HG03565 (cell line): Measurements from ENCODE around the gene OLIG2.

Source experiments
- ATAC-seq: cut with Tn5 transposase; IDR thresholded peaks from one replicate; pipeline ENCODE4 v1.9.1; 2021; ENCODE audit warnings: mild to moderate bottlenecking, moderate library complexity; ENCODE audit not compliant: unreplicated experiment

OLIG2 gene

DNA sequence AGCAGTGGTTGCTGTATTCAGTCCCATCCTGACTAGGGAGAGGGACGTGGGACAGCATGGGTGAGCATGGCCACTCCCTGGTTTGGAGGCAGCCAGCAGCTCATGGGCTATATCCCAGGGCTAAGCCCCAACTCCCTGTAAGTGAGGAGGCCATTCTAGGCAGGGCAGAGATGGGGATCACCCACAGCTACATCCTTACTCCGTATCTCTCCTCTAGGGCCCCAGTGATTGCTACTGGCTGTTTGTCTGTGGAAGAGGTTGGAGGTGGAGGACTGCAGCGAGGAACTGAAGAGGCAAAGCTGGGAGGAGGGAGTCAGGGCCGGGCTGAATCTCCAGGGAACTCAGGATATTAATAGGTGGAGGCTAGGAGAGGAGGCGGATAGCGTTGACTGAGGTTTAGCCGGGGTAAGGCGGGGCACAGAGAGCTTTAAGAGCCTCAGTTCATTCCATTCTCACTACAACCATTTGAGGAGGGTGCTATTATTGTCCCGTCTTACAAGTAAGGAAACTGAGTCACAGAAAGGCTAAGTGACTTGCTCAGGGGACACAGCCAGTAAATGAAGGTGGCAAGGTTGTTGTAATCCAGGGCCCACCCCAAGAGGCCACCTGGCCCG is 6.8 kb downstream of the OLIG2 start:
- ATAC-seq: no peak

- ATAC-seq: no peak
Observed at GRCh38 chr21:33033094-33033951, 7.6 kb downstream of the OLIG2 start.

DNA sequence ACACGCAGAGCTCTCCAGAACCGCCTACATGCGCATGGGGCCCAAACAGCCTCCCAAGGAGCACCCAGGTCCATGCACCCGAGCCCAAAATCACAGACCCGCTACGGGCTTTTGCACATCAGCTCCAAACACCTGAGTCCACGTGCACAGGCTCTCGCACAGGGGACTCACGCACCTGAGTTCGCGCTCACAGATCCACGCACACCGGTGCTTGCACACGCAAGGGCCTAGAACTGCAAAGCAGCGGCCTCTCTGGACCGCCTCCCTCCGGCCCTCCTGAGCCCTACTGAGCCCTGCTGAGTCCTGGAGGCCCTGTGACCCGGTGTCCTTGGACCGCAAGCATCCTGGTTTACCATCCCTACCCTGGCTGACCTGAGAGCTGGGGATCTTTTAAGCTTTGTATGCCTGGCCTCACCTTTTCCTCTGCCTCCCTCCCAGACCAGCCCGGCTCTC is 8.3 kb downstream of the OLIG2 start:
- ATAC-seq: no peak

- ATAC-seq: no peak
Observed at GRCh38 chr21:33035147-33035546, 9.4 kb downstream of the OLIG2 start.

- no peak for ATAC-seq
Observed at GRCh38 chr21:33036430-33037162, 10.9 kb downstream of the OLIG2 start.

GRCh38 chr21:33037501-33037900 is 11.8 kb downstream of the OLIG2 start:
- no peak for ATAC-seq

DNA sequence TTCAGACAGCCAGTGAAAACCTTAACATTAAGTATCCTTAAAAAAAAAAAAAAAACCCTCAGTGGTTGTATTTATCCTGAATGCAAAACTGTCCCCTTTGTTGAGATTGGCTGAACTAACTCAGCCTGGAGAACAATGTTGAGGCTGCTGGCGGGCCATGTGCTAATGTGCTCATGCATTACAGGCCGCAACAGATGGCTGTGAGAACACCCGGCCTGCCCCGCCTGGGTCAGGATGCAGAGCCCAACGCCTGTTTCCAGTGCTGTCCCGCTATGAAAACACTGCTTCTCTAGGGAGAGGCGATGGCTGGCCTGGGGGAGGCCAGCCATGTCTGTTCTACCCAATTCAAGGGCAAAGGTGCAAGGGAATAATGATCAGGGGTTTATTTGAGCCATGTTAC is 13.8 kb downstream of the OLIG2 start:
- ATAC-seq: no peak

GRCh38 chr21:33040215-33040614 is 14.5 kb downstream of the OLIG2 start:
- no peak for ATAC-seq

DNA sequence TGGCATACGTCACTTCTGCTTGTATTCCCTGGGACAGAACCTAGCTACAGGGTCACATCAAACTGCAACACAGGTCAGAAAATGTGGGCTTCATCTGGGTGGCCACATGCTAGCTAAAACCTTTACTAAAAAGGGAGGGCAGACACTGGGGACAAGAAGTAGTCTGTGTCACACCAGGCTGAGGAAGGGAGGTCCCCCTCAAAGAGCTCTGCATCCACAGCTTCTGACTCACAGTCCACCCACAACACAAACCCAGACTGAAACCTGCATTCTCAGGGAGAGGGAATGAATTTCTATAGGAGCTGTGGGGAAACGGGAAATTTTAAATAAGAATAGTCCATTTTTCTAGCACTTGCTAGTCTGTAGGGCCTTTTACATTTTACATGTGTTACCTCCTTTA is 16.2 kb downstream of the OLIG2 start:
- ATAC-seq: no peak

DNA sequence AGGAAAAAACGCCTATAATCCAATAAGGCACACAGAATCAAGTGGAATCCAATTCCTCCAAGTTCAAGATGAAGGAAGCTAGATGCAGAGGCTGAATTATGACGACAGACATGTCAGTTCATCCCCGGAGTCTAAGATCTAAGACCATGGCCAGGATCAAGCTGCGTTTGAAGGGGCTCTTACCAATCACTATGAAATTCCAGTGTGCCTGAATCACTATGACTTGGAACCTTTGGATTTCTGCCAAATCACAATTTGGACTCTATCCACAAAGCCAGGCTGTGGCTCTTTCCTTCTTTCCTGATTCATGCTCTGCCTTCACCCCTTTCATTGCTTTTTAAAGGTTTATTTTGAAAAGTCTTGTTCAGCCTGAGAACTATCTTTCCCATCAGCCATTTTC is 17.1 kb downstream of the OLIG2 start:
- ATAC-seq: no peak

DNA sequence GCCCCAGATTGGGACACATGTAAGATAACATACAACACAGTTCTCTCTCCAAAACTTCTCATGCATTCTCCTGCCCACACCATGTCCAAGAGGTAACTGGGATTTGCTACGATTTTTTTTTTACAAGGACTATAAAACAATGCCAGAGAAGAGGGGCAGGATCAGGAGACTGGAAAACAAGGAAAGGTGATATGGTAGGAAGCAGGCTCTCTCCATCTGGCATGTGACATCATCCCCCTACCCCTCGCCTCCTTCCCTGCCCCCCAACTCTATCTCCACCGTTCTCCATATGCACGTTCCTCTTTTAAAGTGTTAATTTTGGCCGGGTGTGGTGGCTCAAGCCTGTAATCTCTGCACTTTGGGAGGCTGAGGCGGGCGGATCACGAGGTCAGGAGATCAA is 20.7 kb downstream of the OLIG2 start:
- no peak for ATAC-seq

- ATAC-seq: no peak
Observed at GRCh38 chr21:33047231-33047630, 21.5 kb downstream of the OLIG2 start.

GRCh38 chr21:33051925-33052324 is 26.2 kb downstream of the OLIG2 start:
- ATAC-seq: no peak

GRCh38 chr21:33053951-33054350 is 28.2 kb downstream of the OLIG2 start:
- no peak for ATAC-seq

GRCh38 chr21:33055991-33056390 is 30.3 kb downstream of the OLIG2 start:
- no peak for ATAC-seq

DNA sequence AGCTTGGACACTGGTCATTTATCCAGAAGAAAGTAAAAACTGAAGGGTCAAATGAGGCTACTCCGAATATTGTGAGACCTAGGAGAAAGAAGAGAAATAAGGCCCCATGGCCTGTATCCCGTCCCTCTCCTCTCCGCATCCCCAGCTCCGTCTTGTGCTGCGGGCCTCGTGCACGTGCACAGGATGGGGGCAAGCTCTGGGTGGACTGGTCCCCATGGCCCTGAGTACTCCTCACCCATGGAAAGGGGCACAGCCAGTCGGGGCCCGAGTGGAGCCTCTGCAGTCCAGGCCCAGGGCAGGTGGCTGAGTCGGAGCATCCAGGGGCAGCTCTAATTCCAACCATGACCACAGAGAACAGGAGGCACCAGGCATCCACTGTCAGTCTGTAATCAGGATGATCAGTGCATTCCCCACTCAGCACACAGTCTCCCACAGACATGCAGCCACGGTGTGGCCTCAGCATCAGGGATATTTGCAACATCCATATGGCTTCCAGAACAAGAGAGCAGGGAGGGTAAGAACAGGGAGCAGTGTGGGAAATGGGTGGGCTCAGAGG is 31.7 kb downstream of the OLIG2 start:
- ATAC-seq: no peak

DNA sequence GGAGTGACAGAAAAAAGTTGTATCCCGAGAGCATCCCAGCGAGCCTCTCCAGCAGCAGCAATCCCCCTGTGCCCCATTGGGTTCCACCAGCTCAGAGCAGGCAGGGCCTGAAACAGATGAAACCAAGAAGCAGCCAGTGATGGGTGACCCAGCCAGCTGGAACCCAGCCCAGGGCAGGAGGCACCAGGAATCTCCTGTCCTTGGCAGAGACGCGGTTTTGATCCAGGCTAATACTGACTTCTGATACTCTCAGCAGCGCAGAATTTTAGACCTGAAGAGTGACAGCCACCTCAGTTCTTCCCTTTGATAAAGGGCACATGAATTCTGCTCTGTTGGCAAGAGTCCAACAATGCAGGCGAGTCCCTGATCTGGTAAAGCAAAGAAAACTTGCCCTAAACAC is 32.8 kb downstream of the OLIG2 start:
- no peak for ATAC-seq

GRCh38 chr21:33058957-33059356 is 33.2 kb downstream of the OLIG2 start:
- no peak for ATAC-seq

- ATAC-seq: no peak
Observed at GRCh38 chr21:33059380-33059841, 33.7 kb downstream of the OLIG2 start.

- no peak for ATAC-seq
Observed at GRCh38 chr21:33061233-33061632, 35.5 kb downstream of the OLIG2 start.

- ATAC-seq: no peak
Observed at GRCh38 chr21:33063375-33063883, 37.7 kb downstream of the OLIG2 start.
